CD4-positive, alpha-beta memory T cell (primary cell): ENCODE data around the gene BCAR3. TPM values are rescaled to one million over a fixed set of nuclear protein-coding genes. Genes with fewer than 3 reads are reported as not detected.

Experiments
- CTCF ChIA-PET: fragments of 350-600 bp; sonication (Branson Sonifier 250); formaldehyde crosslinking; loops from one replicate; lab custom pipeline; 2021; ENCODE audit warnings: inconsistent platforms; ENCODE audit not compliant: partially characterized antibody; lab: Charles Lee
- POLR2A ChIA-PET: fragments of 350-600 bp; sonication (Branson Sonifier 250); formaldehyde crosslinking; loops from one replicate; lab custom pipeline; 2021; ENCODE audit not compliant: partially characterized antibody; lab: Charles Lee
- DNase-seq, 5 donors: peaks; one replicate each; pipeline versions ENCODE4 v3.0.0 to v3.0.0-alpha.2; 2020 to 2022; ENCODE audit warnings: mixed read lengths in 1 of 5
- H3K27ac ChIP-seq: one replicate; pipeline ENCODE4 v1.7.0; 2013; ENCODE audit warnings: low read depth, low read length
- H3K27me3 ChIP-seq: 2 replicates; pipeline ENCODE4 v1.7.0; 2013; ENCODE audit warnings: mild to moderate bottlenecking, low read length, moderate library complexity; ENCODE audit not compliant: insufficient read depth
- H3K36me3 ChIP-seq: 2 replicates; pipeline ENCODE4 v1.7.0; 2013; ENCODE audit warnings: mild to moderate bottlenecking, low read length, moderate library complexity; ENCODE audit not compliant: insufficient read depth
- H3K4me1 ChIP-seq: 2 replicates; pipeline ENCODE4 v1.7.0; 2013; ENCODE audit warnings: mild to moderate bottlenecking, low read length, moderate library complexity; ENCODE audit not compliant: insufficient read depth
- H3K4me3 ChIP-seq, 2 donors: one replicate each; pipeline ENCODE4 v1.7.0; 2013; ENCODE audit warnings: low read length in 2 of 2, mild to moderate bottlenecking in 1 of 2
- H3K9me3 ChIP-seq, 2 donors: one replicate each; pipeline ENCODE4 v1.7.0; 2013; ENCODE audit warnings: low read length in 2 of 2, control low read depth in 1 of 2; ENCODE audit not compliant: control insufficient read depth in 1 of 2
- H3K27ac Mint-ChIP-seq, 7 donors: one replicate each; pipeline ENCODE4 v1.8.0; 2020 to 2021; ENCODE audit warnings: mixed read lengths in 7 of 7, mild to moderate bottlenecking in 6 of 7, inconsistent platforms in 3 of 7, moderate library complexity in 3 of 7
- H3K27me3 Mint-ChIP-seq, 2 donors: one replicate each; pipeline ENCODE4 v1.8.0; 2020 to 2021; ENCODE audit warnings: mixed read lengths in 2 of 2
- H3K36me3 Mint-ChIP-seq, 2 donors: one replicate each; pipeline ENCODE4 v1.8.0; 2020 to 2021; ENCODE audit warnings: mixed read lengths in 2 of 2, inconsistent platforms in 1 of 2, mild to moderate bottlenecking in 1 of 2
- H3K4me1 Mint-ChIP-seq, 4 donors: one replicate each; pipeline ENCODE4 v1.8.0; 2020 to 2021; ENCODE audit warnings: mixed read lengths in 4 of 4, mild to moderate bottlenecking in 1 of 4
- H3K4me3 Mint-ChIP-seq, 8 donors: one replicate each; pipeline ENCODE4 v1.8.0; 2020 to 2021; ENCODE audit warnings: mixed read lengths in 8 of 8, mild to moderate bottlenecking in 7 of 8, moderate library complexity in 6 of 8, inconsistent platforms in 3 of 8
- H3K9me3 Mint-ChIP-seq, 8 donors: one replicate each; pipeline ENCODE4 v1.8.0; 2020 to 2021; ENCODE audit warnings: mixed read lengths in 8 of 8, mild to moderate bottlenecking in 5 of 8, inconsistent platforms in 3 of 8, moderate library complexity in 1 of 8
- intact Hi-C: fragments of 100-400 bp; cut with micrococcal nuclease; formaldehyde crosslinking; loops from one replicate; pipeline ENCODE4 v1.15.1; 2023
- polyA plus RNA-seq, 2 donors: library from polyadenylated mRNA; unstranded; fragments of 300-500 nt; fragmentation: Illumina TruSeq; gene quantifications; one replicate each; pipeline ENCODE4 v1.2.3, GENCODE V29; 2021
- total RNA-seq, 2 experiments: library from RNA; stranded (reverse); gene quantifications; one replicate each; pipeline ENCODE4 v1.2.3, GENCODE V29; 2021

BCAR3 gene
- total and polyA plus RNA-seq, 4 experiments from 2014 or later: 0.39 to 1.2 (median 0.76) TPM

DNA sequence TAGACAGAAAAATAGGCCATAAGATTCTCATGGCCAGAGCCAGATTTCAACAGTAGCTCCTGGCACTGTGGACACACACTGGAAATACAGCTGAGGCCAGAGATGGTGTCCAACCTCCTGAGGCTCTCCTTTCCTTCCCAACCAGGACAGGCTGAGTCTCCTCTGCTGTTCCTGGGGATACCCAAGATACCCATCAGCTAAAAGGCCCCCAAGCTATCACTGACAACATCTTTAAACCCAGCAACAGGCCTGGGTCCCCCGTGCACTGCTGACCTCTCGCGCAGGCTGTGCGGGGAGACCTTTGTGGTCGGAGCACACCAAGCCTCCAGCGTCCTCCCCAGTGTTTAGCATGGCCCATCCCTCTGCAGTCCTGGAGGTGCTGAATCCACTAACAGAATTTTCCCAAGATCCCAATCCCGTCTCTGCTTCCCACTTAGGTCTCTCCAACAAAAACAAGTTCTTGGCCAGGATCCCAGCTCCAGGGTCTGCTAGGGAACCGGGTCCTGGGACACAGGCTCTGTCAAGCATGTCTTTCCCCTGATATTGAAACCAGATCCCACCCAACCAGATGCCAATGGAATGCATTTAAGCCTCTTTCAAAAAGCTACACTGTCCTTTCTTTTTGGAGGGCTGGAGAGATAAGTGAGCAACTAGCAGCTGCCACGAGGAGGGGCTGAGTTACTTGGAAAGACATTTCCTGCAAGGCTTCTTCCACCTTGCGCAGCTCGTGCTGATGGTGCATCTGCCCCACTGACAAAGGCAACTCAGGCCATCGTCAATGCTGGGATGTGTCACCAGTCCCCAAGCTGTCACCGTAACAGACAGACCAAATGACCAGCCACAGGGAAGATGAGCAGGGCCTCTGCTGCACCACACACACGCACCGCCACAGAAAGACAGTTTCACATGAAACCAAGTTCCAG, 73.2 kb downstream of the BCAR3 start:
- ChIA-PET CTCF (interaction anchor here (1.1 to 2.2 kb wide), 4 partner anchors 9 to 304 kb away, joined by 3 to 11 read pairs (median 5); no protein-coding TSS in a partner anchor), POLR2A (no interaction called here)
- Histone ChIP-seq H3K4me3 (no peak overlapping the region), H3K27ac (no peak overlapping the region), H3K9me3 (no peaks in the 10 kb centered on the region), H3K4me1 (no peaks in the 10 kb centered on the region), H3K27me3 (no peaks in the 10 kb centered on the region), H3K36me3 (no peaks in the 10 kb centered on the region)
- H3K4me1 Mint-ChIP-seq: peaks cover 0 to 5% (median under 1%) of the 10 kb centered on the region in 4 donors
- DNase-seq: no peak
- no peaks in the 10 kb centered on the region for H3K9me3 Mint-ChIP-seq
- H3K27me3 Mint-ChIP-seq: peaks cover 0 to 5% of the 10 kb centered on the region in 2 donors
- no peak overlapping the region for H3K4me3 Mint-ChIP-seq
- intact Hi-C loops: no loop called here
- no peaks in the 10 kb centered on the region for H3K36me3 Mint-ChIP-seq
- no peak overlapping the region for H3K27ac Mint-ChIP-seq

DNA sequence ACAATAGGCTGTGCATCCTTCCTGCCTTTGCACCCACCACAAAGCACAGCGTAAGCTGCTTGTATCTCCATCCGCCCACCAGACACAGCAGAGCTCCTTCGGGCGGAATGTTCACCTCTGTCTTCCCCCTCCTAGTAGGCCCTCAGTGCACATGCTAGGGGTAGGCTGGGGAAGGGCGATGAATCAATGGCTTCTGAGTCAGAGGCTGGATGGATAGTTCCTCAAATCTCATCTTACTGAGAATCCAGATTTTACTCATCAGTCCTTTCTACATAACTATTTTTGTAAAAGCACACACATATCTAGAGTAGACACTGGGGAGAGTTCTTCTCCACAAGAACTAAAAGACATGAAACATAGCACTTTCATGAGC, 73.8 kb downstream of the BCAR3 start:
- no peaks in the 10 kb centered on the region for H3K4me1 ChIP-seq
- H3K27me3 ChIP-seq: no peaks in the 10 kb centered on the region
- H3K27me3 Mint-ChIP-seq: peaks cover 0 to 5% of the 10 kb centered on the region in 2 donors
- H3K4me1 Mint-ChIP-seq: peaks cover 0 to 5% (median under 1%) of the 10 kb centered on the region in 4 donors
- DNase-seq: no peak
- H3K9me3 Mint-ChIP-seq: no peaks in the 10 kb centered on the region
- CTCF ChIA-PET: interaction anchor here (1.1 to 2.2 kb wide), 3 partner anchors 22 to 303 kb away, joined by 3 to 11 read pairs (median 7); no protein-coding TSS in a partner anchor
- H3K4me3 ChIP-seq: no peak overlapping the region
- no peaks in the 10 kb centered on the region for H3K36me3 Mint-ChIP-seq
- H3K36me3 ChIP-seq: no peaks in the 10 kb centered on the region
- intact Hi-C loops: no loop called here
- H3K4me3 Mint-ChIP-seq: no peak overlapping the region
- POLR2A ChIA-PET: no interaction called here
- H3K27ac ChIP-seq: no peak overlapping the region
- H3K9me3 ChIP-seq: no peaks in the 10 kb centered on the region
- H3K27ac Mint-ChIP-seq: no peak overlapping the region

DNA sequence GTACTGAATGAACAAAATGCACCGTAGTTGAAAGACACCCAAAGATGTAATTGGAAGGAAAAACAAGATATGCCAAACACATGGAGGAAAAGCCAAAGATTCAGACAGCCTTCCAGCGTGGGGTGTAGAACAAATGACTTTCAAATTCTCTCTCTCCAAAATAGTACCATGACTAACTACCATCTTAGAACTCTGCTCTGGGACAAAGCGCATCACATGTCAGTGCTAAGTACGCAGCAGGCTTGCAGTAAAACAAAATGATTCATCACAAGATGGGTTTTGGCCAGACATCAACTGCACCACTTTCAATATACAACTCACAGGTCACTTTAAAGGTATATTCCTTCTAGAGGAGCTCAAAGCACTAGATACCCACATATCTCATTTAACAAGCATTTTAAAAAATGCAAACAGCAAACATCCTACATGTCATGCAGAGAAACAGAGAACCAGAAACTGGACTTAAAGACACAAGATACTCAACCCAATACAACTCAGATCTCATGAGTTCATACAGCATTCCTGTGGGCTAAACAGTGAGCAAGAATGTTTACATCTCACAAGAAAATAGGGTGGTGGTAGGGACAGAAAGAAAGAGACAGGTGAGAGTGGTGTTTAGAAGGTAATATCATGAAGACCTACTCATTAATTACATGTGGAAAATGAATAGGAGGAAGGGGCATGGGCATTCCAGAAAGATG, 75.7 kb downstream of the BCAR3 start:
- no peak overlapping the region for H3K27ac Mint-ChIP-seq
- no peak for DNase-seq
- H3K4me3 Mint-ChIP-seq: no peak overlapping the region
- H3K9me3 Mint-ChIP-seq: peaks cover 0 to 1% (median 0%) of the 10 kb centered on the region in 8 donors
- peaks cover 0 to 5% (median under 1%) of the 10 kb centered on the region in 4 donors for H3K4me1 Mint-ChIP-seq
- Histone ChIP-seq H3K9me3 (no peaks in the 10 kb centered on the region), H3K27me3 (no peaks in the 10 kb centered on the region), H3K4me1 (no peaks in the 10 kb centered on the region), H3K4me3 (no peak overlapping the region), H3K27ac (no peak overlapping the region), H3K36me3 (no peaks in the 10 kb centered on the region)
- intact Hi-C loops: no loop called here
- H3K36me3 Mint-ChIP-seq: peaks cover 0 to 5% of the 10 kb centered on the region in 2 donors
- peaks cover 0 to 5% of the 10 kb centered on the region in 2 donors for H3K27me3 Mint-ChIP-seq
- ChIA-PET CTCF (no interaction called here), POLR2A (no interaction called here)

DNA sequence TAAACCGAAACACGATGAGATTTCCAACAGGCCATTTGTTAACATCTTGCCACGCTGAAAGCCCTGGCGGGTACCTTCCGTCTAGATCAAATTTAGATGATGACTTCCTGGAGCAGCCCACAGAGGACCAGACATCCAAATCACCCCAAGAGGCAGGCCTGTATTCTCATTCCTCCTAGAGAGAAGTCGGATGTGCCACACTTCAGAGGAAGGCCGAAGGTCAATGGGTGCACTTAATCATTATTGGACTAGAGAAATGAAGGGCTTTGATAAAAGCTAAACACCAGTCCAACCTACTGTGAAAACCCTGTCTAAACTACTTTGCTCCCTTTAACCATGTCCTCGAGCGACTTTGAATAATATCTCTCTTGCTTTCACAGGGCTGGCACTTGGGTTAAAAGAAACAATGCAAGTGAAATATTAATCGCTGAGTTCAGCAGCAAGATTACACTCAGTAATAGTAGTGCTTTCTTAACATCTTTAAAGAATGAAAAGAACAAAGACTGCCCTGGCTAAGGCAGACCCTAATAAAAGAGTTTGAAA, 76.5 kb downstream of the BCAR3 start:
- POLR2A ChIA-PET: no interaction called here
- H3K9me3 ChIP-seq: no peaks in the 10 kb centered on the region
- H3K27me3 Mint-ChIP-seq: peaks cover 0 to 5% of the 10 kb centered on the region in 2 donors
- no peak for DNase-seq
- peaks cover 0 to 5% of the 10 kb centered on the region in 2 donors for H3K36me3 Mint-ChIP-seq
- no peak overlapping the region for H3K4me3 Mint-ChIP-seq
- peaks cover 0 to 5% (median under 1%) of the 10 kb centered on the region in 4 donors for H3K4me1 Mint-ChIP-seq
- H3K27me3 ChIP-seq: no peaks in the 10 kb centered on the region
- intact Hi-C loops: no loop called here
- H3K4me1 ChIP-seq: no peaks in the 10 kb centered on the region
- H3K27ac Mint-ChIP-seq: no peak overlapping the region
- H3K4me3 ChIP-seq: no peak overlapping the region
- H3K27ac ChIP-seq: no peak overlapping the region
- H3K36me3 ChIP-seq: no peaks in the 10 kb centered on the region
- CTCF ChIA-PET: no interaction called here
- H3K9me3 Mint-ChIP-seq: peaks cover 0 to 1% (median 0%) of the 10 kb centered on the region in 8 donors

DNA sequence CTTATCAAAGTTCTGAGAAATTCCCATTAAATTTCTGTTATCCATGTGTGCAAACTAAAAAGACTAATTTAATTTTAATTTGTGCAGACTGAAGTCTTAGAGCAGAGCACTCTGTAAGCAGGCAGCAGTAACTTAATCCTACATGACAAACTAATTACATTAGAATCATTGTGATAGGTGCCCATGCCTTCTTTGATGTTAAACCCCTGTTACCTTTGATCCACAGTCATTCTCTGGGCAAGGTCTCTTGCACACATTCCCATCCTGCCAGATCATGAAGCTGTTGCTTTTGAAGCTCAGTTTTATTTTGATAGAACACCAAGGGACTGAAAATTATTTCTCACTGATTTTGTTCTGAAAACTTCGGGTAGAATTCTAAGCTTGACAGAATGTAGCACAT, 77.2 kb downstream of the BCAR3 start:
- DNase-seq: no peak
- Histone ChIP-seq H3K27ac (no peak overlapping the region), H3K9me3 (no peaks in the 10 kb centered on the region), H3K4me1 (no peaks in the 10 kb centered on the region), H3K36me3 (no peaks in the 10 kb centered on the region), H3K4me3 (no peak overlapping the region), H3K27me3 (no peaks in the 10 kb centered on the region)
- H3K27ac Mint-ChIP-seq: no peak overlapping the region
- peaks cover 0 to 5% of the 10 kb centered on the region in 2 donors for H3K27me3 Mint-ChIP-seq
- intact Hi-C loops: no loop called here
- H3K36me3 Mint-ChIP-seq: peaks cover 0 to 5% of the 10 kb centered on the region in 2 donors
- H3K9me3 Mint-ChIP-seq: peaks cover 0 to 1% (median 0%) of the 10 kb centered on the region in 8 donors
- CTCF ChIA-PET: no interaction called here
- POLR2A ChIA-PET: no interaction called here
- no peak overlapping the region for H3K4me3 Mint-ChIP-seq
- H3K4me1 Mint-ChIP-seq: peaks cover 0 to 5% (median under 1%) of the 10 kb centered on the region in 4 donors

DNA sequence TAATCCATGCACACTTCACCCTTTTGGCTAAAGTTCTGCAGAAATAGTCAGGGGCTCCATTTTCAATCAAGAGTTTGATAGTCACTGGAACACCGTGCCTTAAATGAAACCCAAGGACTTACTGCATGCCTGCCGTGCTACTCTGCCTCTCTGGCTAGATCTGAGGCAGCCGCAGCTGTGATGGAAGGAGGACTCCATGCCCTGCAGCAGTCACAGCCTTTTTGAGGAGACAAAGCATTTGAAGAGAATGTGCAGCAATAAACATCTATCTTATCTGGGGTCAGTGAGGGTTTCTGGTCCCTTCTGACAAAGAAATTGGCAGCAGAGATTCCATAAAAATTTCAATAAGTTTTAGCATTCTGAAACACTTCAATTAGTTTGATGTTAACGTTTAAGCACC, 78.0 kb downstream of the BCAR3 start:
- Histone ChIP-seq H3K27me3 (no peaks in the 10 kb centered on the region), H3K9me3 (no peaks in the 10 kb centered on the region), H3K4me1 (no peaks in the 10 kb centered on the region), H3K36me3 (no peaks in the 10 kb centered on the region), H3K4me3 (no peak overlapping the region), H3K27ac (no peak overlapping the region)
- ChIA-PET POLR2A (no interaction called here), CTCF (no interaction called here)
- DNase-seq: no peak
- H3K4me3 Mint-ChIP-seq: no peak overlapping the region
- no peak overlapping the region for H3K27ac Mint-ChIP-seq
- intact Hi-C loops: no loop called here
- H3K36me3 Mint-ChIP-seq: peaks cover 0 to 5% of the 10 kb centered on the region in 2 donors
- peaks cover 0 to 1% (median 0%) of the 10 kb centered on the region in 8 donors for H3K9me3 Mint-ChIP-seq
- peaks cover 0 to 8% of the 10 kb centered on the region in 2 donors for H3K27me3 Mint-ChIP-seq
- H3K4me1 Mint-ChIP-seq: peaks cover 0 to 4% (median under 1%) of the 10 kb centered on the region in 4 donors

DNA sequence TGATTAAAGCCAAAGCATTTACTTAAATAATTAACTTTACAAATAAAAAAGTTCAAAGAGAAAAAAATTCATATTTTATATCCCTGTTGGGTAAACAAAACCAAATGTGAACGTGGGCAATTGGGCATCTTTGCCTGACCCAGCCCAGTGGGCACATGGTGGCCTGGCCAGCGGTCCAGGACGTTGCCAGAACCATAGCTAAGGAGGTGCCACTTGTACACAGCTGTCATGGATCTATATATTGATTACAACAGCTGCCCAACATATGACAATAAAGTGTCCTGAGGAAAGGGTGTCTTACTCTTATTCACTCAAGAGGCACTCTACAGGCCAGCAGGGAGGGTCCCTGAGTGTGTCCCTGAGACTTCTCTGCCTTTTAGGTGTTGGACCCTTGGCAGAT, 78.5 kb downstream of the BCAR3 start:
- Histone ChIP-seq H3K36me3 (no peaks in the 10 kb centered on the region), H3K9me3 (no peaks in the 10 kb centered on the region), H3K4me3 (no peak overlapping the region), H3K27ac (no peak overlapping the region), H3K27me3 (no peaks in the 10 kb centered on the region), H3K4me1 (no peaks in the 10 kb centered on the region)
- POLR2A ChIA-PET: no interaction called here
- no peak overlapping the region for H3K4me3 Mint-ChIP-seq
- CTCF ChIA-PET: no interaction called here
- H3K36me3 Mint-ChIP-seq: peaks cover 0 to 5% of the 10 kb centered on the region in 2 donors
- intact Hi-C loops: no loop called here
- H3K9me3 Mint-ChIP-seq: peaks cover 0 to 1% (median 0%) of the 10 kb centered on the region in 8 donors
- no peak for DNase-seq
- no peak overlapping the region for H3K27ac Mint-ChIP-seq
- peaks cover 0 to 2% (median 0%) of the 10 kb centered on the region in 4 donors for H3K4me1 Mint-ChIP-seq
- peaks cover 0 to 8% of the 10 kb centered on the region in 2 donors for H3K27me3 Mint-ChIP-seq
